ENCODE measurements around the gene BACH2.

BACH2 gene

DNA sequence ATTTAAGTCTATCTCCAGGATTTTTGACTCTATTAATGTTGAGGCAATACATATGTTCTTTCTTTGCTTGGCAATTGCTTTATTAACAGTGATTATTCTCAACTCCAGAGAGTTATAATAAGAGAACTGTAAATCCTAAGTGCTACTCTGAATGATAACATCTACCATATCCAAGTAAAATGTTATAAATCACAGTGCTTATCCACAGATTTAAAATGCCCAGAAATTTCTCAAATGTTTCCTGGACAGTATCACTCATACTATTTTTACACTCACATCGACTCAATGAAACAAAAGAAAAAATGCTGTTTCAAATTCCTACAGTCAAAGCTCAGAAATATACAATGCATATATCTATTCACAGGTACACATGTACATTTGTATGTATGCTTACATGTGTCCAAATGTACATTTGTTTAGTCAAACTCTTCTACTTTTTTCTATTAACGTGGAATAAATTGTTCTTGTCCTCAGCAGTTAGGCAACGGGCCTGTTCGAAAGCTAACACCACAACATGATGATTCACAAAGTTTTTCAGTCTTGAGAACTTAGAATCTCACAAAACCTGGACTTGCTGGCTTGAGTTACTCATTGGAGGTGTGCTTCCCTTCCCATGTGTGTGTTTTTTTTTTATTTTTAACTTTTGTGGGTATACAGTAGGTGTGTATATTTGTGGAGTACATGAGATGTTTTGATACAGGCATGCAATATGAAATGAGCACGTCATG is 209.4 kb downstream of the BACH2 start:
- Histone ChIP-seq H3K9me3 (ENCODE audit: control insufficient read depth, insufficient read depth, low read length) (no peaks in the 10 kb centered on the region), H3K36me3 (ENCODE audit: control insufficient read depth, low read length) (peaks cover 98% of the 10 kb centered on the region), H3K9me2 (replicated peaks; ENCODE audit: control insufficient read depth, low read length) (no peaks in the 10 kb centered on the region), H3K4me1 (ENCODE audit: control insufficient read depth, low read length) (peaks cover 92% of the 10 kb centered on the region), H4K20me1 (ENCODE audit: control insufficient read depth, insufficient read depth, low read depth, low read length) (peaks cover 41% of the 10 kb centered on the region), H3K4me3 (ENCODE audit: low read length) (no peak overlapping the region), H3K27ac (ENCODE audit: low read depth, low read length) (no peak overlapping the region), H3K27me3 (ENCODE audit: control insufficient read depth, low read length) (no peaks in the 10 kb centered on the region), H3K79me2 (ENCODE audit: control insufficient read depth, low read length) (peaks cover 100% of the 10 kb centered on the region), H3F3A (ENCODE audit: control insufficient read depth, insufficient read depth) (peaks cover 55% of the 10 kb centered on the region), H3K4me2 (ENCODE audit: low read length) (no peak overlapping the region)
- TF ChIP-seq EZH2phosphoT487 (IDR thresholded peaks at IDR 0.05; ENCODE audit: borderline replicate concordance, low read length) (no peak), CTCF (IDR thresholded peaks at IDR 0.05; ENCODE audit: low read depth, low read length, poor library complexity, severe bottlenecking) (no peak)

GRCh38 chr6:90086517-90086916 is 210.1 kb downstream of the BACH2 start:
- H3K9me3 ChIP-seq (ENCODE audit: control insufficient read depth, insufficient read depth, low read length) = no peaks in the 10 kb centered on the region
- H3K4me2 ChIP-seq (ENCODE audit: low read length) = no peak overlapping the region
- peaks cover 53% of the 10 kb centered on the region for H3F3A ChIP-seq (ENCODE audit: control insufficient read depth, insufficient read depth)
- no peaks in the 10 kb centered on the region for H3K27me3 ChIP-seq (ENCODE audit: control insufficient read depth, low read length)
- peaks cover 95% of the 10 kb centered on the region for H3K4me1 ChIP-seq (ENCODE audit: control insufficient read depth, low read length)
- peaks cover 100% of the 10 kb centered on the region for H3K36me3 ChIP-seq (ENCODE audit: control insufficient read depth, low read length)
- H3K4me3 ChIP-seq (ENCODE audit: low read length) = no peak overlapping the region
- H3K27ac ChIP-seq (ENCODE audit: low read depth, low read length) = no peak overlapping the region
- peaks cover 100% of the 10 kb centered on the region for H3K79me2 ChIP-seq (ENCODE audit: control insufficient read depth, low read length)
- no peak for TF ChIP-seq CTCF (IDR thresholded peaks at IDR 0.05; ENCODE audit: low read depth, low read length, poor library complexity, severe bottlenecking)
- no peak for TF ChIP-seq EZH2phosphoT487 (IDR thresholded peaks at IDR 0.05; ENCODE audit: borderline replicate concordance, low read length)
- no peaks in the 10 kb centered on the region for H3K9me2 ChIP-seq (replicated peaks; ENCODE audit: control insufficient read depth, low read length)
- H4K20me1 ChIP-seq (ENCODE audit: control insufficient read depth, insufficient read depth, low read depth, low read length) = peaks cover 41% of the 10 kb centered on the region

DNA sequence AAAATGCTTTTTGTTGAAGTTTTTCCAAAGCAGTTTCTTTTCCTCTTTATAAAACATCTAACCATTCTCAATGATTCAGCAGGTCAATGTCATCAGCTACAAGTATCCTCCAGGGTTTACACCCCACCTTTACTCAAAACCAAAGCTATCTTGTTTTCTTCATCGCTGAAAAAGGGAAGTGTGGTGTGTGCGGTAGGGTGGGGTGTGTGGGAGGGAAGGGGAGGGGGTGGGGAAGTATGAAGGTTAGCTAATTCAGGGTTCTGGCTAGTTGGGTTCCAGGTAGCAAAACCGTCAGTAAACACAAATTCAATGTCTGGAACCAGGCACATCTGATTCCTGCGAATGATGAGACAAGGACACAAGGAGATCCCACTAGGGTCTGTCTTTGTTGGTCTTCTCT is 212.8 kb downstream of the BACH2 start:
- Histone ChIP-seq H3K4me1 (ENCODE audit: control insufficient read depth, low read length) (peaks cover 100% of the 10 kb centered on the region), H3K4me3 (ENCODE audit: low read length) (no peak overlapping the region), H3K27me3 (ENCODE audit: control insufficient read depth, low read length) (no peaks in the 10 kb centered on the region), H3K27ac (ENCODE audit: low read depth, low read length) (peak overlapping the region; percentile 10; the same call in 1 of the 2 replicates), H3K36me3 (ENCODE audit: control insufficient read depth, low read length) (peaks cover 100% of the 10 kb centered on the region), H4K20me1 (ENCODE audit: control insufficient read depth, insufficient read depth, low read depth, low read length) (peaks cover 42% of the 10 kb centered on the region), H3F3A (ENCODE audit: control insufficient read depth, insufficient read depth) (peaks cover 35% of the 10 kb centered on the region), H3K4me2 (ENCODE audit: low read length) (peak overlapping the region; percentile 6), H3K9me3 (ENCODE audit: control insufficient read depth, insufficient read depth, low read length) (no peaks in the 10 kb centered on the region), H3K79me2 (ENCODE audit: control insufficient read depth, low read length) (peaks cover 100% of the 10 kb centered on the region), H3K9me2 (replicated peaks; ENCODE audit: control insufficient read depth, low read length) (no peaks in the 10 kb centered on the region)
- TF ChIP-seq EZH2phosphoT487 (IDR thresholded peaks at IDR 0.05; ENCODE audit: borderline replicate concordance, low read length) = no peak
- TF ChIP-seq CTCF (IDR thresholded peaks at IDR 0.05; ENCODE audit: low read depth, low read length, poor library complexity, severe bottlenecking) = no peak
